NCI-H2171 treated with DMSO at 0.1 percent for 48 hours (cell line): ENCODE results near the gene TCF25.
"Not testable (repeated sequence)": the region's sequence is repeated elsewhere in the genome, so short reads cannot be mapped to it uniquely, and the experiment has no call there.

Experiments
- DNase-seq: peaks from one replicate; lab custom pipeline; 2025; lab: John Stamatoyannopoulos, UW

Gene TCF25

DNA sequence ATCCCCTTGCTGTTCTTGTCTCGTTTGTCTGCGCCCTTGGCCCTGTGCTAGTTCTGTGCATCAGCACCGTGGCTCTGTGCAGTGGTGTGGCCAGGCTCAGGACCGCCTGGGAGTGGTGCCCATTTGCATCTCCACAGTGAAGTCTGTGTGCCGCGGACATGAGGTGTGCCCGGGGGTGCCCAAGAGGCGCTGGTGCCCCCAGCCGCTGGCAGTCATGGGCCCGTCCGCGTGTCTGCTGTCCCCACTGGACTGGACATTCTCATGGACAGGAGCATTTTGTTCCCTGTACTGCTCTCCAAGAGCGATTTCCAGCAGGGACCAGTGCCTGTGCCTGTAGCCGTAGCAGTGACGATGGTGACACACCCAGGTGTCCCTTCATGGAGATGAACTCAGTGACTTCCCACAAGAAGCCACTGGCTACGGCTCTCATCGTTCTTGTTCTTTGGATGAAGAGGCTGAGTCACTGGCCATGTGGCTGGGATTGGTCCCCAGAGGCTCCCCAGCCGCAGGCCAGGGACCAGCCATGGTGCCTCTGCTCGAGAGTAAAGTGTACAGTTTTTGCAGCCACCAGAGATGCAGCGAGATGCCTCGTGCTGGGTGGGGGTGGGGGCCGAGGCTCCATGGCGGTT, 32.2 kb downstream of the TCF25 start:
- DNase-seq: no peak

DNA sequence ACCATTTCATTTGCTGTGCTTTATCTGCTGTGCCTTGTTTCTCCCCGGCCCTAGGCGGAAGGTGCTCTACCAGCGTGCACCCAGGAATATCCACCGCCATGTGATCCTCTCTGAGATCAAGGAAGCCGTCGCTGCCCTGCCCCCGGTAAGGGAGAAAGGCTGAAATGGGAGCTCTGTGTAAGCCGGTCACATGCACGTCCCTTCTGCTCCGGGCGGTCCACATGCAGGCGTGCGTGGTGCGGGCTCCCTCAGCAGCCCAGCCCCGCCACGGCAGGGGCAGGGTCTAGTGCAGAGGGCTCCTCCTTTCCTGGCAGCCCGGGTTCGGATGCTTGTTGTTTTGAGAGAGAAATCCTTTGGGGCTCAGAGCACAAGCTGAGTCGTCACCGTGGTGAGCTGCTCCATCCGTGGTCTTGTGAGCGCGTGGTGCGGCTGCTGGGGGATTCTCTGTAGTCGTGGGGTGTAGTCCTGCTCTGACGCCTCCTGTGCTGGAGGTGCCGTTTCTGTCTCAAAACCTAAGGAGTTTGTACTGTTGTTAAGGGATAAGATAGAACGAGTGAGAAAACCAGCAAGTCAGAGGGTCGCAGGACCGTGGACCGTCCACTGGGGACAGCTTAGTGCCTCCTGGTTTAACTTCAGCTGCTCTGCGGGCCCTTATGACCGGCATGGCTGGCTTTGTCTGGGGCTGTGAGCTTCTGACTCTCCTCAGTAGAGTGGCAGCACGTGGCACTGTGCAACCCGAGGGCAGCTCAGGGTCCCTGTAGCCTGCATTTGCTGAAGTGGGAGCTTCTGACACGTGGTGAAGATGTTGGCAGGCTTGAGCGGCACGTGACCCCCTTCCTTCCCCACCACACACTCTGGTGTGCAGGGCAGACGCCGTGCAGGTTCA, 33.0 kb downstream of the TCF25 start:
- no peak for DNase-seq

DNA sequence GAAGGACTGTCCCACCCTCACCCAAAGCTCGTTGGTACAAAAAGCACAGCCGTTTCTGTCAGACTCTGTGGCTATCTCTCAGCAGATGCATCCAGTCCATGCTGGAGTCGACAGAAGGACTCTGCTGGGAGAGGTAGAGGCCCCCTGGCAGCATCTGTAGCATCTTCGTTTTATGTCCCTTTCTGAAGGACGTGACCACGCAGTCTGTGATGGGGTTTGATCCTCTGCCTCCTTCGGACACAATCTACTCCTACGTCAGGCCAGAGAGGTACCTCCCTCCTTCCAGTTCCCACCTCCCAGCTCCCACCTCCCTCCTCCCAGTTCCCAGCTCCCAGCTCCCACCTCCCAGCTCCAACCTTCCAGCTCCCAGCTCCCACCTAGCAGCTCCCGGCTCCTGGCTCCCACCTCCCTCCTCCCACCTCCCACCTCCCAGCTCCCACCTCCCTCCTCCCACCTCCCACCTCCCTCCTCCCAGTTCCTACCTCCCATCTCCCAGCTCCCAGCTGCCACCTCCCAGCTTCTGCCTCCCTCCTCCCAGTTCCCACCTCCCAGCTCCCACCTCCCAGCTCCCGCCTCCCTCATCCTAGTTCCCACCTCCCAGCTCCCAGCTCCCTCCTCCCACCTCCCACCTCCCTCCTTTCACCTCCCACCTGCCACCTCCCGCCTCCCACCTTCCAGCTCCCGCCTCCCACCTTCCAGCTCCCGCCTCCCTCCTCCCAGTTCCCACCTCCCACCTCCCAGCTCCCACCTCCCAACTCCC, 33.8 kb downstream of the TCF25 start:
- no peak for DNase-seq

DNA sequence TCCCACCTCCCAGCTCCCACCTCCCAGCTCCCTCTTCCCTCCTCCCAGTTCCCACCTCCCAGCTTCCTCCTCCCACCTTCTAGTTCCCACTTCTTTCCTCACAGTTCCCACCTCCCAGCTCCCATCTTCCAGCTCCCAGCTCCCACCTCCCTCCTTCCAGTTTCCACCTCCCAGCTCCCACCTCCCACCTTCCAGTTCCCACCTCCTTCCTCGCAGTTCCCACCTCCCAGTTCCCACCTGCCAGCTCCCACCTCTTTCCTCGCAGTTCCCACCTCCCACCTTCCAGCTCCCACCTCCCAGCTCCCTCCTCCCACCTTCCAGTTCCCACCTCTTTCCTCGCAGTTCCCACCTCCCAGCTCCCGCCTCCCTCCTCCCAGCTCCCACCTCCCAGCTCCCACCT, 34.8 kb downstream of the TCF25 start:
- no peak for DNase-seq

DNA sequence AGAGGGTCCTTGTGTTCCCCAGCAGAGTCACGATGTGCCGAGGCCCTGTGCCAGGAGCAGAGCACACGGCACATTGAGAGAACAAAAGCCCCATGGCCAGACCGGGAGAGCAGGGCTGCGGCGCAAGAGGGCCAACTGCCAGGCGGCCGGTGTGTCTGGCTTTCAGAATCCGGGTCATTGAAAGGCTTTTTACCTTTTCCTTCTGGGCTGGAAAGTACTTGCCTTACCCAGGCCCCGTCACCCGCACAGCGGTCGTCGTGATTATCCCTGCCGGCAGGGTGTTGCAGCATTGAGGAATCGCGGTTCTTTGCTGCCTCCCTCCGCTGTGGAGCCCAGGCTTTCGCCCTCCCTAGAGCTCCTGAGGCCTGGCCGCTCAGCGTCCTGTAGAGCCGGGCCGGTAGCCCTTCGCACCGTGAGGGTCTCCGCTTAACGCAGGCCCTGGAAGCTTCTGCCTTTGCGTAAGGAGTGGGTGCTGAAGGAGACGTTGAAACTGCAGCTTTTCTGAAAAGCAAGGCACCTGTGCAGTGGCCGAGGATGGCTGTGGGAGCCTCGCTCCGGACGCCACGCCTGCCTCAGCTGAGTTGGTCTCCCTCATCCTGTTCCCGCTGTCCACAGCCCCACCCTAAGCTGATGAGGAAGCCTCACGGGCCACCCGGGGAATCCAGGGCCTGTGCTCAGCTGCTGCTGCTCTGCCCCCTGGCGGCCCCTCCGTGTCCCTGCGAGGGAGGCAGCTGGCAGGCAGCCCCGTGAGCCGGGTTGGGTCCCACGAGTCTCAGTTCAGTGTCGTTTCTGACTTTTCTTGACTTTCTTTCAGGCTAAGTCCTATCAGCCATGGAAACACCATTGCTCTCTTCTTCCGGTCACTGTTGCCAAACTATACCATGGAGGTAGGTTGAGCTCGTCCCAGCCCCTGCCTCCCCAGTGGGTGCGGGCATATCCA, 36.7 kb downstream of the TCF25 start:
- peak; percentile 44 for DNase-seq

DNA sequence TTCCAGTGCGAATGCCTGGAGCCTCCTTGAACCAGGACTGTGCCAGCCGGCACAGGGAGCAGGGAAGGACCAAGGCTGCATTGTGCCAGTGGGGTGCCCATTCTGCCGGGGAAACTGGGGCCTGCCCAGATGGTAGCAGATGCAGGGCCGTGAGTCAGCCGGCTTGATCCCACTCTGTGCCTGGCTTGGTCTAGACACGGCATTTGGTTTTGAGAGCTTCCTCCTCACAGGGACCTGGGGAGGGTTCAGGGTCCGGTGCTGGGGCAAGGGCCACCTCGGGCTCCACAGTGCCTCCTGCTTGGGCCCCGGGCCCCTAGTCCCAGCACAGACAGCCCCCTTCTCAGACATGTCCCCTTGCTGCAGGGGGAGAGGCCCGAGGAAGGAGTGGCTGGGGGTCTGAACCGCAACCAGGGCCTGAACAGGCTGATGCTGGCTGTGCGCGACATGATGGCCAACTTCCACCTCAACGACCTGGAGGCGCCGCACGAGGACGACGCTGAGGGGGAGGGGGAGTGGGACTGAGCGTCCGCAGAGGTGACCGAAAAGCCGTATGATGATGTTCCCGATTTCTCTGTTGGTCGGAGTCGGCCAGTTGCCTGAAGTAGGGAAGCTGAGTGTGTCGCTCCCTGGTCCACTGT, 37.4 kb downstream of the TCF25 start:
- no peak for DNase-seq

DNA sequence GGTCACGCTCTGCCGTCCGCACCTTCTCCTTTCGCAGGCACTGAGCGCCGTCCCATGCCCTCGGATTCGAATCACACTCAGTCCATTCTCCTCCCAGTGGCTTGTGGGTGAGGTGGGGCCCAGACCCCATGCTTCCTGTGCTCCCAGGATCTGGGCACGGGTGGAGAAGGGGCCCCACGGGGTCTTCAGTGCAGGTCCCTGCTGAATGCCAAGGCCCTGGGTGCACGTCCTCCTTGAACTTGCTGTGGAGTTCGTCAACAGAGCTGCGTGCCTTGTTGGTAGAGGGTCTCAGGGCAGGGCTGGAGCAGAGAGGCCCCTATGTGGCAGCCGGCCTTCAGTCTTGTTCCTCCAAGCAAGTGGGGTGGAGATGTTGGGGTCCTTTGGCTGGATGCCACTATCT, 38.0 kb downstream of the TCF25 start:
- DNase-seq: no peak

DNA sequence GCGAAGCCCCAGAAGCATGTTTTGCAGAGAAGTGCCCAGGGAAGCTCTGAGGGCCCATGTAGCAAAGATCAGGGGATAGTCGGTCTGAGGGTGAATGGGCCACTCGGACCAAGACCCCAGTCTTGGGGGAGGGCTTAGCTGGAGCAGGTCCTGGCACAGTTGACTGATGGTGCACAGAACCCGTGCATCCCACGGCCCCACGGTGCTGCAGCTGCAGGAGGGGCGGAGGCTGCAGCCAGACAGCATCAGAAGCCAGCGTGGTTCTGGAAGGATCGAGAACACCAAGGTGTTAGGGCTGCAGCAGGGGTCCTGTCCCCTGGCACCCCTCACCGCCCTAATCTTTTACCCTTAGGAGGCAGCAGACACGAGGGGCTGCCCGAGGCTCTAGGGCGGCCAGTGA, 38.8 kb downstream of the TCF25 start:
- no peak for DNase-seq

DNA sequence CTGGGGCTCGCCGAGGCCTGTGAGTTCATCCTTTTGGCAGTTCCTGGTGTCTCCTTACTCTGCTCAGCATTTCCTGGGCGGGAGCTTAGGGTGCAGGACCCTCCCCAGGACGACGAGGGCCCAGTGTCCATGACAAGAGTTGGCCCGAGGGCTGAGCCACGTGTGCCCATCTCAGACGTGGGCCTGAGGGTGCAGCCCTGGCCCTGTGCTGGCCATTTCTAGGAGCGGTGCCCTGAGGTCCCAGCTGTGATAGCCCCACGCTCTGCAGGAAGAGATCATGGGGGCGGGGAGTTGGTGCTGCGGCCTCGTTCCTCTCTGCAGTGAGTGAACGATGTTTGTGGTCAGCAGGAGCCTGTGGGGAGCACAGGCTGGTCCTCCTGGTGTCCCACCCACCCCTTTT, 39.2 kb downstream of the TCF25 start:
- no peak for DNase-seq

DNA sequence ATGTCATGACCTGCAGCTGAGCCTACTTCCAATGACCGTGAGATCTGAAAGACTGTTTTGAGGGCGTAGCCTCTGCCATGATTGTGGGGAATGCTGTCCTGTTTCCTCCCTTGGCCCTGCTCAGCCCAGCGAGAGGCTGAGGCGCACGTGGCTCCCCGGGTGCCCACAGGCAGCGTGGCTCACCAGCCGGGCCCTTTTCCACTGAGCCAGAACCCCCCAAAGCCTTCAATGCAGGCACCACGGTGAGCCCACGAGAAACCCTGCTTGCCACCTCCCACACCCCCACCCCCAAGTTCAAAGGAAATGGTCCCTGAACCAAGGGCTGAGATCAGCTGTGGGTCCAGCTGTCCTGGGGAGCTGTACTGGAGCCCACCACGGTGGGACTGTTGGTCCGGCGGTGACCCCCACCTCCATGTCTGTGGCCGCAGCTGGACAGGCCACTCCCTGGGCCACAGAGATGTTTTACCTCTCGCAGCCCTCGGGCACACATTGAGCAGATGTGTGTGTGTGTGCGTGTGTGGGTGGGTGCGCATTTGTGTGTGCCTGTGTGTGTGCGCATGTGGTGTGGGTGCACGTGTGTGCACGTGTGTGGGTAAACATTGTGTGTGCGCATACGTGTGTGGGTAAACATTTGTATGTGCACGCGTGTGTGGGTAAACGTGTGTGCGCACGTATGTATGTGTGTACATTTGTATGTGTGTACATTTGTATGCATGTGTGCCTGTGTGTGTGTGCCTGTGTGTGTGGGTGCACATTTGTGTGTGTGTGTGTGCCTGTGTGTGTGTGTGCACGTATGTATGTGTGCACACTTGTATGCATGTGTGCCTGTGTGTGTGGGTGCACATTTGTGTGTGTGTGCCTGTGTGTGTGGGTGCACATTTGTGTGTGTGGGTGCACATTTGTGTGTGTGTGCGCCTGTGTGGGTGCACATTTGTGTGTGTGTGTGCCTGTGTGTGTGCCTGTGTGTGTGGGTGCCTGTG, 40.3 kb downstream of the TCF25 start:
- no peak for DNase-seq

DNA sequence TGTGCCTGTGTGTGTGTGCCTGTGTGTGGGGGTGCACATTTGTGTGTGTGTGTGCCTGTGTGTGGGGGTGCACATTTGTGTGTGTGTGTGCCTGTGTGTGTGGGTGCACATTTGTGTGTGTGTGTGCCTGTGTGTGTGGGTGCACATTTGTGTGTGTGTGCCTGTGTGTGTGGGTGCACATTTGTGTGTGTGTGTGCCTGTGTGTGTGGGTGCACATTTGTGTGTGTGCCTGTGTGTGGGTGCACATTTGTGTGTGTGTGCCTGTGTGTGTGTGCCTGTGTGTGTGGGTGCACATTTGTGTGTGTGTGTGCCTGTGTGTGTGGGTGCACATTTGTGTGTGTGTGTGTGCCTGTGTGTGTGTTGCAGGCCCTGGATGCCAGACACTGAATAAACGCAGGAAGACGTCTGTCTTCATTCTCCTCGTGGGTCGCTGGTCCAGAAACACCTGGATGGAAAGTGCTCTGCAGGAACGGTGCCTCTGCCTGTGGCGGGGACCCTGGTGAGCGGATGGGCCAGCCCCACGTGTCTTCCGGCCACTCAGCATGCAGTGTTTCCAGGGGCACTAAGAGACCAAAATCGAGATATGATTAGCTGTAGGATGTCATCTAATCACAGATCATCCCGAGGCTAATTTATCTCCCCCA, 41.4 kb downstream of the TCF25 start:
- not testable (repeated sequence) for DNase-seq

DNA sequence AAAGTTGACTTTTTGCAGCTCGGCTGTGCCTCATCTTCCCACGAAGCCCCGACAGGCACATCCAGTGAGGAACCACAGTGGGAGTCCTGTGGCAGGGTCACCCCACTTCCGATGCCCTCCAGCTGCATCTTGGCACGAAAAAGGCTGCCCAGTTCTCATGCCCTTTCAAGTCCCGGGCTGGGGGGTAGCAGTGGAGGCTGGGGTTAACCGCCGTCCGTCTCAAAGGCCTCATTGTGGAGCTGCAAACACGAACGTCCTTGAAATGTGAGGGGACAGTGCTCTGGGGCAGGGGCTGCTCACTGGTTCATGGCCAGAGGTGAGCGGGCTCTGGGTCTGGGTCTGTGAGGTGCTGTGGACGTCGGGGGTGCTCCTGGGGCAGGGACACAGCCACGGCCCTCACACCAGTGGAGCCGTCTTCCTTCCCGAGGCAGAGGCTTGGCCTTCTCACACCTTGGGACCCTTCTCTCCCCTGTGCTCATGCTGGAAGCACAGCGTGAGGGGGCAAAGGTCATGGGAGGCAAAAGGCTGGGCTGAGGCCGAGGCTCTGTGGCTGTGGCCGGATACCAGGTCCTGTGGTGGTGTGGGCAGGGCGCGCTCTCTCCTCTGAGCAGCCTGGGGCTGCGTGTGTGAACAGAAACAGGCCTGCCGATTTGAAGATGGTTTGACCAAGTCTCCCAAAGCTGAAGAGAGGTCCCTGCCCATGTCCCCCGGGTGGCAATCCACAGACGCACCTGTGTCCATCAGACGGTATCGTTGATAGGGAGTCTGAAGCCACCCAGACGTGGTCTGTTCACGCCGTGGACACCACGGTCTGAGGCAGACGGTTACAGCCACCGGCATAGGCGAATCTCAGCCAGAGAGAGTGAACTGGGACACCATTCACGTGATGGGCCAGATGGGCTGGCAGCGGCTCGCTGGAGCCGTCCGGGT, 42.2 kb downstream of the TCF25 start:
- no peak for DNase-seq

DNA sequence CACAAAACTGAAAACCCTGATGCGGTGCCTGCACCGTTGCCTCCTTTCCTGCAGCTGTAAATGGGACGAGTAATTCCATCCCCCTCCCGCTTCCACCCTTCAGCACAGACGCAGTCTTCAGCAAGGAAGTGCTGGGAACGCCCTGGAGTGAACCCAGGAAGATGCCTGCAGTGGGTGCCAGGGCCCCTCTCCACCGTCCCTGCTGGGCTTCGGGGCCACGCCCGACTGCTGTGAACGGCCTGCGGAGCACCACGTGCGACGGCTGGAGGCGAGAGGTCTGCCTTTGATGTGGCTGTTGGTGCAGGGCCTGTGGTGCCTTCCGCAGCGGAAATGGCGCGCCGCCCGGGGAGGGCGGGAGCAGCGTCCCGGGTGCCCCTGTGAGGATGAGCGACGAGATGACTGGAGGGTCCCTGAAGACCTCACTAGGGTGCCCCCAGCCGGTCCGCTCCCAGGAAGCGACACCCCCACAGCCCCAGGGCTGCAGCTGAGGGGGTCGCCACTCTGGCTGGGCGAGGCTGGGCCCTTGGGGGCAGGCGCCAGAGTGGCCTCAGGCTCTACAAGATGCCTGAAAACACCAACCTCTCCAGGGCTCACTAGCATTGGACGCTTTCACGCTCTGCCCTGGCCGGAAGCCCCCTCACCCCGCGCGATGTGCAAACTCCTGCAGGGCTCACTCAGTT, 44.5 kb downstream of the TCF25 start:
- DNase-seq: peak; percentile 92

DNA sequence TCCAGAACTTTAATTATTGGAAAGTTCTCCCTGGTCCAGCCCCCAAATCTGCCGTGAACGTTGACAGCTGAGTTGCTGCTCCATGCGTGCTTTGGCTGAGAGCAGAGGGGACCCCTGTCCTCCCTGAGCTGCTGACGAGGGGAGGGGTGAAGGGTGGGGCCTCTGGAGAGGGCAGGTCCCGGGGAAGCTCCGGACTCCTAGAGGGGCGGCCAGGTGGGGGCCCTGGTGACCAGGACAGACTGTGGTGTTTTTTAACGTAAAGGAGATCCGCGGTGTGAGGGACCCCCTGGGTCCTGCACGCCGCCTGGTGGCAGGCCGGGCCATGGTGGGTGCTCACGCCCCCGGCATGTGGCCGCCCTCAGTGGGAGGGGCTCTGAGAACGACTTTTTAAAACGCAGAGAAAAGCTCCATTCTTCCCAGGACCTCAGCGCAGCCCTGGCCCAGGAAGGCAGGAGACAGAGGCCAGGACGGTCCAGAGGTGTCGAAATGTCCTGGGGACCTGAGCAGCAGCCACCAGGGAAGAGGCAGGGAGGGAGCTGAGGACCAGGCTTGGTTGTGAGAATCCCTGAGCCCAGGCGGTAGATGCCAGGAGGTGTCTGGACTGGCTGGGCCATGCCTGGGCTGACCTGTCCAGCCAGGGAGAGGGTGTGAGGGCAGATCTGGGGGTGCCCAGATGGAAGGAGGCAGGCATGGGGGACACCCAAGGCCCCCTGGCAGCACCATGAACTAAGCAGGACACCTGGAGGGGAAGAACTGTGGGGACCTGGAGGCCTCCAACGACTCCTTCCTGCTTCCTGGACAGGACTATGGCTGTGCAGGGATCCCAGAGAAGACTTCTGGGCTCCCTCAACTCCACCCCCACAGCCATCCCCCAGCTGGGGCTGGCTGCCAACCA, 45.3 kb downstream of the TCF25 start, which contains the start of gene MC1R:
Gene MC1R, plus strand, starts transcription at position 410 of the 895 bp plus-strand sequence. Its CDS starts 397 bp downstream, at position 807.
- DNase-seq: peak; percentile 61

DNA sequence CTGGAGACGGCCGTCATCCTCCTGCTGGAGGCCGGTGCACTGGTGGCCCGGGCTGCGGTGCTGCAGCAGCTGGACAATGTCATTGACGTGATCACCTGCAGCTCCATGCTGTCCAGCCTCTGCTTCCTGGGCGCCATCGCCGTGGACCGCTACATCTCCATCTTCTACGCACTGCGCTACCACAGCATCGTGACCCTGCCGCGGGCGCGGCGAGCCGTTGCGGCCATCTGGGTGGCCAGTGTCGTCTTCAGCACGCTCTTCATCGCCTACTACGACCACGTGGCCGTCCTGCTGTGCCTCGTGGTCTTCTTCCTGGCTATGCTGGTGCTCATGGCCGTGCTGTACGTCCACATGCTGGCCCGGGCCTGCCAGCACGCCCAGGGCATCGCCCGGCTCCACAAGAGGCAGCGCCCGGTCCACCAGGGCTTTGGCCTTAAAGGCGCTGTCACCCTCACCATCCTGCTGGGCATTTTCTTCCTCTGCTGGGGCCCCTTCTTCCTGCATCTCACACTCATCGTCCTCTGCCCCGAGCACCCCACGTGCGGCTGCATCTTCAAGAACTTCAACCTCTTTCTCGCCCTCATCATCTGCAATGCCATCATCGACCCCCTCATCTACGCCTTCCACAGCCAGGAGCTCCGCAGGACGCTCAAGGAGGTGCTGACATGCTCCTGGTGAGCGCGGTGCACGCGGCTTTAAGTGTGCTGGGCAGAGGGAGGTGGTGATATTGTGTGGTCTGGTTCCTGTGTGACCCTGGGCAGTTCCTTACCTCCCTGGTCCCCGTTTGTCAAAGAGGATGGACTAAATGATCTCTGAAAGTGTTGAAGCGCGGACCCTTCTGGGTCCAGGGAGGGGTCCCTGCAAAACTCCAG, 46.4 kb downstream of the TCF25 start:
- DNase-seq: no peak

DNA sequence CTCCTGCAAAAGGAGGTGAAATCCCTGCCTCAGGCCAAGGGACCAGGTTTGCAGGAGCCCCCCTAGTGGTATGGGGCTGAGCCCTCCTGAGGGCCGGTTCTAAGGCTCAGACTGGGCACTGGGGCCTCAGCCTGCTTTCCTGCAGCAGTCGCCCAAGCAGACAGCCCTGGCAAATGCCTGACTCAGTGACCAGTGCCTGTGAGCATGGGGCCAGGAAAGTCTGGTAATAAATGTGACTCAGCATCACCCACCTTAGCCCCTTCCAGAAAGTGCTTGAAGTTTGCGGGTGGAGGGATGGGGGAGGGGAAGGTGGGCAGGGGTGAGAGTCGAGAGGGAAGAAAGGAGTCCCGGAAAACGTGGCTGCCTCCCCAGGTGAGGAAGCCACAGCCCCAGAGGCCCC, 47.3 kb downstream of the TCF25 start:
- DNase-seq: no peak
